Gastroesophageal sphincter (tissue), 4 donors: ENCODE data around the gene SHPK. TPM values are rescaled to one million over a fixed set of nuclear protein-coding genes. Genes with fewer than 3 reads are reported as not detected.
"Not testable (repeated sequence)": the region's sequence is repeated elsewhere in the genome, so short reads cannot be mapped to it uniquely, and the experiment has no call there.

Source experiments
- ATAC-seq: fragments of 150-250 bp; one replicate; pipeline ENCODE4 v1.9.1; 2016; ENCODE audit warnings: mild to moderate bottlenecking, moderate library complexity
- H3K27ac ChIP-seq, 4 donors: fragments of 200-600 bp; sonication (generic) in 3 of 4; 1 replicate in 3 of 4; 2 replicates in 1 of 4; pipeline ENCODE4 v1.5.1; 2016 to 2019
- H3K27me3 ChIP-seq: fragments of 200-600 bp; sonication (generic); one replicate; pipeline ENCODE4 v1.5.1; 2019
- H3K36me3 ChIP-seq, 2 donors: fragments of 200-600 bp; sonication (generic); one replicate each; pipeline ENCODE4 v1.5.1; 2019; ENCODE audit warnings: control low read depth in 1 of 2
- H3K4me1 ChIP-seq, 3 donors: fragments of 200-600 bp; sonication (generic); 1 replicate in 2 of 3; 2 replicates in 1 of 3; pipeline ENCODE4 v1.5.1; 2016 to 2019; ENCODE audit warnings: control low read depth in 2 of 3
- H3K4me3 ChIP-seq, 2 donors: fragments of 200-600 bp; sonication (generic); one replicate each; pipeline ENCODE4 v1.5.1; 2019; ENCODE audit warnings: mild to moderate bottlenecking in 1 of 2, moderate library complexity in 1 of 2
- H3K9me3 ChIP-seq, 3 donors: fragments of 200-600 bp; sonication (generic); one replicate each; pipeline ENCODE4 v1.5.1; 2017 to 2019; ENCODE audit warnings: control low read depth in 2 of 3
- EP300 ChIP-seq: sonication (generic); formaldehyde crosslinking; IDR thresholded peaks from one replicate; pipeline ENCODE4 v1.6.1; 2017; ENCODE audit warnings: antibody characterized with exemption, mild to moderate bottlenecking
- POLR2A ChIP-seq, 2 donors: fragments of 450-650 bp; IDR thresholded peaks; one replicate each; pipeline ENCODE4 v1.6.1; 2017; ENCODE audit warnings: antibody characterized with exemption in 2 of 2, mild to moderate bottlenecking in 2 of 2, moderate library complexity in 1 of 2
- POLR2AphosphoS5 ChIP-seq: sonication (generic); formaldehyde crosslinking; IDR thresholded peaks from one replicate; pipeline ENCODE4 v1.6.1; 2017; ENCODE audit warnings: antibody characterized with exemption
- WGBS, 2 donors: methylation state at CpG; one replicate each; pipeline ENCODE4 v1.1.5; 2018; ENCODE audit warnings: low coverage in 1 of 2; 5-methylcytosine and 5-hydroxymethylcytosine counted together
- total RNA-seq, 4 donors: library from RNA; depleted of rRNA; stranded (reverse); fragments of >200 nt; gene quantifications; one replicate each; pipeline ENCODE4 v1.1.0, GENCODE V29; 2016
- TF ChIP-seq, protein P1 (sequence below), 4 experiments: fragments of 200-600 bp in 2 of 4; fragments of 450-650 bp in 2 of 4; sonication (generic) in 1 of 4; IDR thresholded peaks; one replicate each; pipeline ENCODE4 v1.5.1; 2017 to 2019; ENCODE audit warnings: antibody characterized with exemption in 4 of 4, mild to moderate bottlenecking in 2 of 4, moderate library complexity in 2 of 4

The SHPK gene
- total RNA-seq, 4 donors from 2014 or later = 5.9 to 11.1 (median 9.8) TPM

DNA sequence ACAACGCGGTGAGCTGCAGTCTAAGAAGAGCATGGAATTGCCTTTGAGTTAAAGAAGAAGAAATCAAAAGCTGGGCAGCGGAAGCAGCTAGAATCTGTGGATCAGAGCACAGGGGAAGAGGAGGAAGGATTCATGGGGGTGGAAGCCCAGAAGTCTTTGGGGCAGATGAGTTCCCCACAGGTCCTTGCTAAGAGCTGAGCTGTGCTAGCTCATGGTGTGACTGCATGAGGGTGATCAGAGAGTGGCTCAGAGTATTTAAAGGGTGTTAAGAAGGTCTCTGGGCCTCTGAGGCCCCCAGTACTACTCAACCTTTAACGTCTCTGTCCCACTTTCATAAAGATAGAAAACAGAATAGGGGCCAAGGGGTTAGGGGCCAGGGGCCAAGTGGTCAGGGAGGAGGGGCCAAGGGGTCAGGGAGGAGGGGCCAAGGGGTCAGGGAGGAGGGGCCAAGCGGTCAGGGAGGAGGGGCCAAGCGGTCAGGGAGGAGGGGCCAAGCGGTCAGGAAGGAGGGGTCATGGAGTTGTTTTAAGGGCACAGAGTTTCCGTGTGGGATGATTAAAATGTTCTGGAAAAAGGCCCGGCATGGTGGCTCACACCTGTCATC lies 66.4 kb downstream of the SHPK start:
- Histone ChIP-seq H3K4me3 (no peak overlapping the region), H3K36me3 (peaks cover 0 to 86% of the 10 kb centered on the region in 2 donors), H3K27me3 (no peaks in the 10 kb centered on the region), H3K9me3 (no peaks in the 10 kb centered on the region), H3K27ac (no peak overlapping the region), H3K4me1 (no peaks in the 10 kb centered on the region)
- no peak for ATAC-seq
- no peak for TF ChIP-seq EP300
- TF ChIP-seq POLR2AphosphoS5 = no peak
- TF ChIP-seq, protein P1, sequence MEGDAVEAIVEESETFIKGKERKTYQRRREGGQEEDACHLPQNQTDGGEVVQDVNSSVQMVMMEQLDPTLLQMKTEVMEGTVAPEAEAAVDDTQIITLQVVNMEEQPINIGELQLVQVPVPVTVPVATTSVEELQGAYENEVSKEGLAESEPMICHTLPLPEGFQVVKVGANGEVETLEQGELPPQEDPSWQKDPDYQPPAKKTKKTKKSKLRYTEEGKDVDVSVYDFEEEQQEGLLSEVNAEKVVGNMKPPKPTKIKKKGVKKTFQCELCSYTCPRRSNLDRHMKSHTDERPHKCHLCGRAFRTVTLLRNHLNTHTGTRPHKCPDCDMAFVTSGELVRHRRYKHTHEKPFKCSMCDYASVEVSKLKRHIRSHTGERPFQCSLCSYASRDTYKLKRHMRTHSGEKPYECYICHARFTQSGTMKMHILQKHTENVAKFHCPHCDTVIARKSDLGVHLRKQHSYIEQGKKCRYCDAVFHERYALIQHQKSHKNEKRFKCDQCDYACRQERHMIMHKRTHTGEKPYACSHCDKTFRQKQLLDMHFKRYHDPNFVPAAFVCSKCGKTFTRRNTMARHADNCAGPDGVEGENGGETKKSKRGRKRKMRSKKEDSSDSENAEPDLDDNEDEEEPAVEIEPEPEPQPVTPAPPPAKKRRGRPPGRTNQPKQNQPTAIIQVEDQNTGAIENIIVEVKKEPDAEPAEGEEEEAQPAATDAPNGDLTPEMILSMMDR (IDR thresholded peaks at IDR 0.05) = no peak
- no peak for TF ChIP-seq POLR2A (IDR thresholded peaks at IDR 0.05)
- 84 to 100% methylated on average over 1 to 5 of the region's 9 CpGs for WGBS, 2 donors

DNA sequence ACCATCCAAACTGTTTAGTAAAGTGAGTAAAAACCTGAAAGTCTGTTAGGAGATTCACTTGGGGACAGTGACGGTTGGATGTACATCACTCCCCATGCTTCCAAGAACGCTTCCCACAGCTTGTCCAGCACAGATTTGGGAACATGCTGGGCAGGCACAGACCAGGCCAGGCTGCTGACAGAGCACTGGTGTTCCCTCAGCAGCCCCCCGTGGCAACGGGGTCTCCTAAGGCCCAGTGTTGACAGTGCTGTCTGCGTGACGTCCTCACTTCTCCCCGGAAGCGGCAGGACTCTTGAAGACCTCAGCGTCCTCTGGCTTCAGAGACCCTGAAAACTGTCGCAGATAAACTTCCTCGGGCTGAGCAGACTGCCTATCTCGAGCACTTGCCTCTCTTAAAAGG lies 69.5 kb downstream of the SHPK start:
- H3K4me3 ChIP-seq = no peak overlapping the region
- 90% methylated on average over 8 of the region's 12 CpGs; no CpG with 5 or more reads in 1 of the 2 donors for WGBS, 2 donors
- peaks cover 0 to 5% (median 0%) of the 10 kb centered on the region in 3 donors for H3K4me1 ChIP-seq
- H3K36me3 ChIP-seq = peaks cover 0 to 58% of the 10 kb centered on the region in 2 donors
- TF ChIP-seq POLR2A (IDR thresholded peaks at IDR 0.05) = no peak
- TF ChIP-seq, protein P1 (IDR thresholded peaks at IDR 0.05) = no peak
- no peak for TF ChIP-seq POLR2AphosphoS5
- TF ChIP-seq EP300 = no peak
- no peaks in the 10 kb centered on the region for H3K9me3 ChIP-seq
- H3K27ac ChIP-seq = no peak overlapping the region
- no peak for ATAC-seq
- no peaks in the 10 kb centered on the region for H3K27me3 ChIP-seq

GRCh38 chr17:3565143-3565542 lies 70.9 kb downstream of the SHPK start:
- peaks cover 0 to 5% (median 0%) of the 10 kb centered on the region in 3 donors for H3K4me1 ChIP-seq
- H3K4me3 ChIP-seq = no peak overlapping the region
- ATAC-seq = no peak
- peaks cover 0 to 44% of the 10 kb centered on the region in 2 donors for H3K36me3 ChIP-seq
- H3K9me3 ChIP-seq = no peaks in the 10 kb centered on the region
- WGBS, 2 donors = 91 to 93% methylated on average over 4 of the region's 4 CpGs
- no peak for TF ChIP-seq POLR2AphosphoS5
- TF ChIP-seq EP300 = no peak
- no peak for TF ChIP-seq POLR2A (IDR thresholded peaks at IDR 0.05)
- TF ChIP-seq, protein P1 (IDR thresholded peaks at IDR 0.05) = no peak
- H3K27ac ChIP-seq = no peak overlapping the region
- H3K27me3 ChIP-seq = no peaks in the 10 kb centered on the region

DNA sequence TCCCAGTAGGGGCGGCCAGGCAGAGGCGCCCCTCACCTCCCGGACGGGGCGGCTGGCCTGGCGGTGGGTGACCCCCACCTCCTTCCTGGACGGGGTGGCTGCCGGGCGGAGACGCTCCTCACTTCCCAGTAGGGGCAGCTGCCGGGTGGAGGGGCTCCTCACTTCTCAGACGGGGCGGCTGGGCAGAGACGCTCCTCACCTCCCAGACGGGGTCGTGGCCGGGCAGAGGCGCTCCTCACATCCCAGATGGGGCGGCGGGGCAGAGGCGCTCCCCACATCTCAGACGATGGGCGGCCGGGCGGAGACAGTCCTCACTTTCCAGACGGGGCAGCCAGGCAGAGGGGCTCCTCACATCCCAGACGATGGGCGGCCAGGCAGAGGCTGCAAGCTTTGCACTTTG lies 71.8 kb downstream of the SHPK start:
- ATAC-seq, H3K4me1 ChIP-seq, H3K27me3 ChIP-seq, H3K27ac ChIP-seq, H3K9me3 ChIP-seq, H3K4me3 ChIP-seq: not testable (repeated sequence)
- H3K36me3 ChIP-seq = peaks cover 0 to 35% of the 10 kb centered on the region in 2 donors
- no CpG with 5 or more reads among the region's 28 CpGs for WGBS, 2 donors

GRCh38 chr17:3559270-3559645 lies 76.8 kb downstream of the SHPK start:
- Histone ChIP-seq H3K9me3 (no peaks in the 10 kb centered on the region), H3K4me3 (no peak overlapping the region), H3K4me1 (peaks cover 0 to 12% (median 0%) of the 10 kb centered on the region in 3 donors), H3K36me3 (no peaks in the 10 kb centered on the region), H3K27me3 (peaks cover 46% of the 10 kb centered on the region), H3K27ac (no peak overlapping the region)
- ATAC-seq = no peak
- WGBS, 2 donors = 100% methylated on average over 1 of the region's 9 CpGs; no CpG with 5 or more reads in 1 of the 2 donors
- no peak for TF ChIP-seq POLR2A (IDR thresholded peaks at IDR 0.05)
- no peak for TF ChIP-seq EP300
- TF ChIP-seq, protein P1 (IDR thresholded peaks at IDR 0.05) = no peak
